GM10847 (cell line): ENCODE measurements around the gene ESPNL.

ENCODE experiments used
- POLR2A ChIP-seq: IDR thresholded peaks from 2 replicates; pipeline ENCODE4 v1.6.1; 2011; ENCODE audit not compliant: insufficient read length; ENCODE audit errors: extremely low read depth

The ESPNL gene

GRCh38 chr2:238146884-238147544, 46.9 kb downstream of the ESPNL start:
- no peak for TF ChIP-seq POLR2A

GRCh38 chr2:238148981-238149380, 48.8 kb downstream of the ESPNL start:
- TF ChIP-seq POLR2A, result no peak

DNA sequence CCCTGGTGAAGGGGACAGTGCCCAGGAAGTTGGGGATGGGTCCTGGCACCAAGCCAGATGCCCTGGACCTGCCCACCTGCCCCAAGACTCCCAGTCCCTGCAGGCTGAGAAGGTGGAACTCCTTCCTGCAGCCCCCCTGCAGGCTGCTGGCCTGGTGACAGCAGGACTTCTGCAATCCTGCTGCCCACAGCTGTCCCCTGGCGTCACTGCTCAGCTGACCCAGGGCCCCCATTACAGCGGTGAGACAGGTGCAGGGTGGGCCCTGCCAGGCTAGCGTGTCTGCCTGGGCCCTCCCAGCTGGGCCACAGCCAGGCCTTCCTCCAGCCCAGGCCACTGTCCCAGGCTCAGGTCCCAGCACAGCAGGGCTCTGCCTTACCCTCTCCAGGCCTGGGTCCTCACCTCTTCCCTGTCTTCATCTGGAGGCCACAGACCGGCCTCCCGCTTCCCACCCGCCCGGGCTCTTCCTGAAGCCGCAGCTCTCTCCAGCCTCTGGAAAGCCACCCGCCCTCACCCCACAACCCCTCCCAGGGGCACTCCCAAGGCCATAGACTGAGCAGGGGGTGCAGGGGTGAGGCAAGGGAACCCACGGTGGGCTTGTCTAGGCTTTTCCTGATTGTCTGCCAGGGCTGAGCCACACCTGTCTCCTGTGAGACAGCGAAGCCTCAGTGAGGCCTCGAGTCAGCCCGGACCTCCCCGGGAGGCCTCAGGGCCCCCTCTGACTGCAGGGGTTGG, 49.9 kb downstream of the ESPNL start:
- no peak for TF ChIP-seq POLR2A

DNA sequence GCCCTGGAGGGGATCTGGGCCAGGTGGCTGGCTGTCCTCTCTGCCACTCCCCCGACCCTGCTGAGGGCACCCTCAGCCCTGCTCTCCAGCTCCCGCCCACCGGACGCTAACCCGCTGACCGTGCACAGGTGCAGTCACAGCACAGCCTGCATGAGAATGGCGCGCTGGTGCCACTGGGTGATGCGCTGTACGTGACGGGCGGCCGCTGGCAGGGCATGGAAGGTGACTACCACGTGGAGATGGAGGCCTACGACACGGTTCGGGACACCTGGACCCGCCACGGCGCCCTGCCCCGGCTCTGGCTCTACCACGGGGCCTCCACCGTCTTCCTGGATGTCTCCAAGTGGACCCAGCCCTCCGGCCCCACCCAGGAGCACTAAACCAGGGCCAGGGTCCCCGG, 50.5 kb downstream of the ESPNL start:
- TF ChIP-seq POLR2A, result no peak

DNA sequence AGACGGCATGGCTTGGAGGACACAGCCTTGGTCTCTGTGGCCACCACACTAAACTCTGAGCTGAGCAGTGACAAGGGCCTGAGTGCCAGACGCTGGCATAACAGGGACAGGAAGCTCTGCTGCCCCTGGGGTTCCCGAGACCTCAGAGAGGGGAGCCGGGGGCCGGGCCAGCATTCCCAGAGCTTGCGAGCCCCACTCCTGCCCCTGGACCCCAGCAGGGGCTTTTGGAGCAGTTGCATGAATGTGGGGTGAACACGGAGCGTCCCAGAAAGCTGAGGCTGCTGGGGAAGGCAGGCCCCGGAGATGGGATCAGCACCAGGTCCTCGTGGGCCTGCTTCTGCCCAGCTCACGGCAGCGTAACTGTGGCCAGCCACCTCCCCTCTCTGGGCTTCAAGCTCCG, 51.1 kb downstream of the ESPNL start:
- TF ChIP-seq POLR2A, result no peak

GRCh38 chr2:238151628-238152235, 51.6 kb downstream of the ESPNL start:
- TF ChIP-seq POLR2A, result no peak

DNA sequence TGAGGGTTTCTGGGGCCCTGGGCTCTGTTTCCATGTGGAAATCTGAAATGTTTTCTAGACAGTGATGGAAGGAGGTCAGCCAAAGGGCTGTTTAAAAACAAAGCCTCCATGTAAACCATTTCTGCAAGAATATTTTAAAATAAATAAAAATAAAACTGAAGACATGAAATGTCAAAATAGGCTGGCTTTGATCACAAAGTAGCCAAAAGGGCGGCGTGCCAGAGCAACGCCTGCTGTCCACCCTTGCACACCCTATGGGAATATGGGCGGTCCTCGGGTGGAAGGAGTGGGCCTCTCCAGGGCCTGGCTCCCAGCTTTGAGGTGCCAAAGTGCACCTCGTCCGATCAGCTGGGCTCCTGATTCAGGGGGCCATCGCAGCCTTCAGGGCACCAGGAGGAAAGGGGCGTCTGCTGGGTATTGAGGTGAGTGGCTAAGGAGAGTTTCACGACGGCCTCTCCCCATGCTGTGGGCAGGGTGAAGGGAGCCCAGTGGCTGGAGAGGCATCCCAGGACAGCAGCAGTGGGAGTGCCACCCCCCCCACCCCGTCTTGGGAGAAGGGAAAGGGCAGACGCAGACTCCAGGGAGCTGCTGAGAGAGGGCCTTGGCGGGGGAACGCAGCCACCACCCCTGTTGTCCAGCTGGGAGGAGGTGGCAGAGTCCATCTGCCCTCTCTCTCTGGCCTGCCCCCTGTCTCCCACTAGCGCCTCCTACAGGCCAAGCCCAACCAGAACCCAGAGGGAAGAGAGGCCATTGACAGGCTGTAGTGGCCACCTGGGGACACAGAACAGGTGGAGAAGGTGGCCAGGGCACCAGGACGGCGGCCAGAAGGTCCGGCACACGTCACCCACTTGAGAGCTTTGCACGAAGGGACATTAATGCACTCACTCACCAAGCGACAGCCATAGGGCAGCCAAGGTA, 52.9 kb downstream of the ESPNL start:
- no peak for TF ChIP-seq POLR2A

DNA sequence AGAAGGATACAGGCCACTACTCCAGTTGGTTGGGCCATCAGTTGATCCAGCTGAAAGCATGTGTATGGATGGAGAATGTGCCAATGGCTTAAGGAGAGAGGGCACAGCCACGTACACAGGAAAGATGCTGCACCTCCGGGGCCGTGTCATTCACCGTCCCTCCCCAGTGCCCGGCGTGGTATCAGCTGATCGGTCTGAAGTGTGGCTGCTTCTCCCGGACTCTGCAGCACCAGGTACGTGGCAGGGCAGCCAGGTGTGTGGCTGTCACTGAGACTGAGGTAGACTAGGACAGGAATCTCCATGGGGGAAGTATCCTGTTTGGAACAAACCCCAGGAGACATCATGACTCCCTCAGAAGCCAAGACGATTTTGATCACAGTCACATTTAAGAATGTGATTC, 54.4 kb downstream of the ESPNL start:
- no peak for TF ChIP-seq POLR2A

DNA sequence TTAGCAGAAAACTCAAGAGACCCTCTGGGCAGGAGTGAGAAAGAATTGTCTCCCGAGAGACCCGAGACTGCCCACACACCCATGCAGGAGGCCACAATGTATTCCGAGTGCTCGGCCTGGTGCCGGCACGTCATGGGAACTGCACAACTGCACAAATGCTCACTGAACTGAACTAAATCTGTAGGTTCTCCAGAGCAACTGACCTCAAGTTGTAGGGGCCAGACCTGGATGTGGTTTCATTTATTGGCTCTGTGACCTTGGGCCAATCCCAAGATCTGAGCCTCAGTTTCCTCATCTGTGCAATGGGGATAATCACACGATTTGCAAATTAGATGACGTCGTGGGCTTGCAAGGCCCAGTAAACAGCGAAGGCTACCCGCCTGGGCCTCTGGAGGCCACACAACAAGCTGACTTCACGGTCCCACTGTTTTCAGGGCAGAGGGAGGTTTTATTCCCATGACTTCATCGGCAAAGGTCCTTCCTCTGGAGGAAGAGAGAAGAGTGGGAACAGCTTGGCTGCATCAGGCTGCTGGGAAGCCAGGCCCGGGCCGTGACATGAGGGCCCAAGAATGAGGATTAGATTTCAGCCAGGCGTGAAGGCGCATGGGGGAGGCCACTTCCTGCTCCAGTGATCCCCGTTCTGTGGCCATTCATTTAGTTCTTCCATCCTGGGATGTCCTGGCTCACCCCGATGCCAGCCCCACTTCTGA, 55.1 kb downstream of the ESPNL start:
- TF ChIP-seq POLR2A, result no peak

DNA sequence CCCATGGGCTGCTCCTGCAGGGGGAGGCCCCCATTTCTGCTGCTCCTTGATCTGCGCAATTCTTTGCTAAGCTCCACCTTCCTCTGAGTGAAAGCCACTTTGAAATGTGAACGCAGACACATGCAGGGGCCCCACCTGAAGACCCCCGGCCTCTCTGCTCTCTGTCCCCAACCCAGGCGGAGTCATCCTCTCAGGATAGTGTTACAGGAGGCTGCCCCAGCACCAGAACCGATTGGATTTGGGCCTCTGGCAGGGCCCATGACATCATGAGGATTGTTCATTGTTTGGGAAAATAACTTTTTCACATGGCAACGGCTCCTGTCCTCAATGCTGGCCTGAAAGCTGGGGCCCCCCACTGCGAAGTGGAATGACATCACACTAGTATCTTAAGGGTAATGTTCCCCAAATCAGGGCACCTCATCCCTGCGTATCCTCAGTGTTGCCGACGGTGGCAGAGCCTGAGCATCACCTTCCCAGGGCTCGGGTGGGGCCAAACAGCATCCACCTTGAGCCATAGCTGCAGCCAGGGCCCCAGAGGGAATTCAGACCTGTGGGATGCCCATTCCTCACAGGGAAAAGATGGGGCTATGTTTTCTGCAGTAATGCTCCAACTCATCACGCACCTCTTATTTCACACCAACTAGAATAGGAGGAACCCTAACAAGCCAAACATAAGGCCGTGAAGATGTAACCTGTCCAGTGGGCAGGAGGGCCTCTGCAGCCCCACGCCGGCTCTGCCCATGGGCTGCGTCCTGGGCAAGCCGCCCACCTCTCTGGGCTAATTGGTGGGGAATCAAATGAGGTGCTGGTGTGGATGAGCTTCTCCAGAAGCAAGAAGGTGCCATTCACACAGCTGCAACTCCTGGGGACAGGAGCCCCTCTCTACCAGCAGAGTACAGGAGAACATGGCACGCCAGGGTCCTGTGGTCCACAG, 55.9 kb downstream of the ESPNL start:
- no peak for TF ChIP-seq POLR2A

DNA sequence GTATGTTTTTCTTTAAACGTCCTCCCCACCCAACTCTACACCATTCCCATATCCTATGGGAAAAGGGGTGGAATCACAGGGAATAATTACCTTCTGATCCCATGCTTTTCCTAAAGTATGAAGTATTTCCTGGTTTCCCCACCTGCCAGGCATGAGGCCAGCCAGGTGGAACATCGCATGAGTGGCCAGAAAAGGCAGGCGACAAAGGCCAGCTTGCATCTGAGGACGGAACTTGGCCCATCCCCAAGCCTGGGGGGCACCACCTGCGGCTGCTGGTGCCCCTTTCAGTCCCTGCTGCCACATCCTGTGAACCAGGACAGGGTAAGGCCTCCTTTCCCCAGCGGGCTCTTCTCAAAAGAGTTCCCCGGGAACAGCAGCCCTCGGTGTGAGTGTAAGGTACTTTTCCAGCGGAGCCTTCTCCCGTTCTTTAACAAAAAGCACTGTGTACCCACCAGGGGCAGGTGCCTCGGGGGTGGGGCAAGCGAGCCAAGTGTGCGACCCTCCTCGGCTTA, 57.4 kb downstream of the ESPNL start:
- TF ChIP-seq POLR2A, result no peak

DNA sequence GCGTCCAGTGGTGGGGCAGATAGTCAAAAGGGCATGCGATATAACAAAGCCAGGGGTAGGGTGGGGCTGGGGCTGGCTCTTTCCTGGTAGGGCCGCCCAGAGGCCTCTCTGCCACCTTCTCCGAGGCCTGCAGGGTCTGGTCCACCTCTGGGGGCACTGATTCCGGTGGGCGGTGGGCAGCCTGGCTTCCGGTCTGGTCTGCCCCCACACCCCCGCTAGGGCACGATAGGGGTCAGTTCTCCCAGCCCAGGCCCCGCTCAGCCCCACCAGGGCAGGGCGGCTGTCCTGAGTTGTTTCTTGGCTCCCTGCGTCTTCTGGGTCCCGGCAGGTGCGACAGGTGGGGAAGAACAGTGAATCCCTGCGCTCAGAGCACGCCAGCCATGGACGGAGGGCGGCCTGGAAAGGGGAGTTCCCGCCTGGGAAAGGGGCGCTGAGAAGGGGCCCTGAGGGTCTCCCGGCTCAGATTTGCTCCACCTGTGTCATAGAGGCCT, 57.9 kb downstream of the ESPNL start:
- TF ChIP-seq POLR2A, result no peak

GRCh38 chr2:238158509-238159070, 58.5 kb downstream of the ESPNL start, which contains the start of gene ERFE:
Gene ERFE, plus strand, starts transcription at chr2:238158970. Its CDS starts 38 bp downstream, at chr2:238159008.
- TF ChIP-seq POLR2A, result no peak

- TF ChIP-seq POLR2A, result no peak
Observed at GRCh38 chr2:238159071-238159539, 59.0 kb downstream of the ESPNL start.
